SK-N-SH treated with all-trans-retinoic acid at 6 μM for 48 hours (cell line): ENCODE measurements around the gene PPM1H.

Source experiments
- ARNTL ChIP-seq: fragments of 450-650 bp; formaldehyde crosslinking; IDR thresholded peaks from 2 replicates; pipeline ENCODE4 v1.5.0; 2020; ENCODE audit warnings: low read depth, mild to moderate bottlenecking, moderate library complexity, borderline replicate concordance
- GLIS3 ChIP-seq: fragments of 250-450 bp; sonication (Bioruptor Pico); IDR thresholded peaks from 2 replicates; pipeline ENCODE4 v1.5.0; 2020; ENCODE audit warnings: mild to moderate bottlenecking, moderate library complexity
- PPARA ChIP-seq: fragments of 250-450 bp; sonication (Bioruptor Pico); IDR thresholded peaks from 2 replicates; pipeline ENCODE4 v1.5.0; 2020; ENCODE audit warnings: mild to moderate bottlenecking, borderline replicate concordance
- RARB ChIP-seq: fragments of 250-450 bp; sonication (Bioruptor Pico); IDR thresholded peaks from 2 replicates; pipeline ENCODE4 v1.8.0; 2021; ENCODE audit warnings: mild to moderate bottlenecking, moderate library complexity
- SNAI2 ChIP-seq: fragments of 250-450 bp; sonication (Bioruptor Pico); IDR thresholded peaks from 2 replicates; pipeline ENCODE4 v1.5.0; 2020; ENCODE audit warnings: mild to moderate bottlenecking, moderate library complexity
- ZC3H10 ChIP-seq: fragments of 250-450 bp; sonication (Bioruptor Pico); IDR thresholded peaks from 2 replicates; pipeline ENCODE4 v1.5.1; 2021; ENCODE audit warnings: mild to moderate bottlenecking, moderate library complexity
- ZFP3 ChIP-seq: fragments of 250-450 bp; sonication (Bioruptor Pico); IDR thresholded peaks from 2 replicates; pipeline ENCODE4 v1.5.0; 2020; ENCODE audit warnings: mild to moderate bottlenecking, moderate library complexity
- ZFP30 ChIP-seq: fragments of 450-650 bp; formaldehyde crosslinking; IDR thresholded peaks from 2 replicates; pipeline ENCODE4 v1.5.0; 2022; ENCODE audit warnings: mild to moderate bottlenecking, moderate library complexity
- ZNF8 ChIP-seq: fragments of 450-650 bp; formaldehyde crosslinking; IDR thresholded peaks from 2 replicates; pipeline ENCODE4 v1.5.0; 2020; ENCODE audit warnings: mild to moderate bottlenecking, moderate library complexity
- TF ChIP-seq, protein P1 (sequence below): fragments of 250-450 bp; sonication (Bioruptor Pico); IDR thresholded peaks from 2 replicates; pipeline ENCODE4 v1.8.0; 2021; ENCODE audit warnings: low read depth, mild to moderate bottlenecking, moderate library complexity, borderline replicate concordance

- TF ChIP-seq RARB (no peak), ZFP30 (no peak), PPARA (CRISPR knock-in tag) (no peak), ZNF8 (no peak), SNAI2 (CRISPR knock-in tag) (no peak), GLIS3 (CRISPR knock-in tag) (no peak), ZC3H10 (CRISPR knock-in tag) (no peak), ZFP3 (CRISPR knock-in tag) (no peak), ARNTL (no peak)
- TF ChIP-seq, protein P1, sequence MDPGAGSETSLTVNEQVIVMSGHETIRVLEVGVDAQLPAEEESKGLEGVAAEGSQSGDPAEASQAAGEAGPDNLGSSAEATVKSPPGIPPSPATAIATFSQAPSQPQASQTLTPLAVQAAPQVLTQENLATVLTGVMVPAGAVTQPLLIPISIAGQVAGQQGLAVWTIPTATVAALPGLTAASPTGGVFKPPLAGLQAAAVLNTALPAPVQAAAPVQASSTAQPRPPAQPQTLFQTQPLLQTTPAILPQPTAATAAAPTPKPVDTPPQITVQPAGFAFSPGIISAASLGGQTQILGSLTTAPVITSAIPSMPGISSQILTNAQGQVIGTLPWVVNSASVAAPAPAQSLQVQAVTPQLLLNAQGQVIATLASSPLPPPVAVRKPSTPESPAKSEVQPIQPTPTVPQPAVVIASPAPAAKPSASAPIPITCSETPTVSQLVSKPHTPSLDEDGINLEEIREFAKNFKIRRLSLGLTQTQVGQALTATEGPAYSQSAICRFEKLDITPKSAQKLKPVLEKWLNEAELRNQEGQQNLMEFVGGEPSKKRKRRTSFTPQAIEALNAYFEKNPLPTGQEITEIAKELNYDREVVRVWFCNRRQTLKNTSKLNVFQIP (CRISPR knock-in tag): no peak
Measured at GRCh38 chr12:62629413-62629812, 305.5 kb downstream of the PPM1H start.
